DMS114 treated with DMSO at 0.1 percent for 48 hours (cell line): Measurements from ENCODE around the gene DOK4.

Experiments
- DNase-seq: peaks from one replicate; lab custom pipeline; 2025; ENCODE audit not compliant: unreplicated experiment; lab: John Stamatoyannopoulos, UW

DOK4 gene

GRCh38 chr16:57519796-57520360 lies 33.6 kb upstream of the DOK4 start:
- peak; percentile 63 for DNase-seq

- DNase-seq: no peak
These were observed 32.6 kb upstream of the DOK4 start for GRCh38 chr16:57518922-57519321.

GRCh38 chr16:57518520-57518919 lies 32.2 kb upstream of the DOK4 start:
- DNase-seq: no peak

- no peak for DNase-seq
These were observed 31.4 kb upstream of the DOK4 start for GRCh38 chr16:57517397-57518367.

GRCh38 chr16:57516773-57517172 lies 30.5 kb upstream of the DOK4 start:
- no peak for DNase-seq

- no peak for DNase-seq
These were observed 30.0 kb upstream of the DOK4 start for GRCh38 chr16:57516176-57516725.

- no peak for DNase-seq
These were observed 28.7 kb upstream of the DOK4 start for GRCh38 chr16:57514791-57515600.

GRCh38 chr16:57514371-57514770 lies 28.1 kb upstream of the DOK4 start:
- DNase-seq: no peak

- DNase-seq: no peak
These were observed 27.2 kb upstream of the DOK4 start for GRCh38 chr16:57513371-57514102.

- no peak for DNase-seq
These were observed 26.2 kb upstream of the DOK4 start for GRCh38 chr16:57512296-57513001.

- no peak for DNase-seq
These were observed 24.0 kb upstream of the DOK4 start for GRCh38 chr16:57510016-57510871.

- no peak for DNase-seq
These were observed 23.1 kb upstream of the DOK4 start for GRCh38 chr16:57509231-57509923.

GRCh38 chr16:57508035-57508425 lies 21.7 kb upstream of the DOK4 start:
- DNase-seq: no peak

- DNase-seq: no peak
These were observed 21.1 kb upstream of the DOK4 start for GRCh38 chr16:57507136-57508034.

- DNase-seq: no peak
These were observed 18.9 kb upstream of the DOK4 start for GRCh38 chr16:57505169-57505568.

- DNase-seq: no peak
These were observed 18.2 kb upstream of the DOK4 start for GRCh38 chr16:57504491-57504890.

GRCh38 chr16:57504001-57504400 lies 17.7 kb upstream of the DOK4 start:
- DNase-seq: no peak
